Peyer's patch (tissue), 4 donors: ENCODE measurements around the gene ABCG8.

Experiments used
- CTCF ChIP-seq, 6 experiments: fragments of 450-650 bp in 4 of 6; fragments of 200-600 bp in 2 of 6; sonication (generic) in 1 of 6; IDR thresholded peaks; one replicate each; pipeline ENCODE4 v1.5.1; 2017 to 2019; ENCODE audit warnings: antibody characterized with exemption in 6 of 6, mild to moderate bottlenecking in 3 of 6, moderate library complexity in 1 of 6
- POLR2A ChIP-seq, 2 donors: fragments of 450-650 bp; IDR thresholded peaks; one replicate each; pipeline ENCODE4 v1.5.1; 2017; ENCODE audit warnings: antibody characterized with exemption in 2 of 2, mild to moderate bottlenecking in 2 of 2, moderate library complexity in 2 of 2

- TF ChIP-seq CTCF (IDR thresholded peaks at IDR 0.05) (no peak), POLR2A (IDR thresholded peaks at IDR 0.05) (no peak)
Measured at GRCh38 chr2:43906448-43907109, 67.8 kb downstream of the ABCG8 start.
